HG02870 (cell line): ENCODE data around the gene MUC3A.

Experiments
- ATAC-seq: cut with Tn5 transposase; IDR thresholded peaks from one replicate; pipeline ENCODE4 v1.9.1; 2021; ENCODE audit warnings: mild to moderate bottlenecking, moderate library complexity; ENCODE audit not compliant: unreplicated experiment

Gene MUC3A

GRCh38 chr7:101015626-101016025 lies 66.3 kb downstream of the MUC3A start:
- ATAC-seq, result no peak

GRCh38 chr7:101017064-101017777 lies 67.9 kb downstream of the MUC3A start:
- no peak for ATAC-seq
